HepG2 (cell line): ENCODE data around the gene KHK. TPM values are rescaled to one million over a fixed set of nuclear protein-coding genes. Genes with fewer than 3 reads are reported as not detected.
A peak's percentile ranks its signal among the peaks of the same experiment; 100 is the strongest.

Source experiments
- ASH2L ChIP-seq: fragments of 300-600, 200-600 bp; sonication (generic); IDR thresholded peaks from 2 replicates; pipeline ENCODE4 v1.7.0; 2017; ENCODE audit warnings: low read depth, mild to moderate bottlenecking, moderate library complexity, mixed read lengths, low read length; ENCODE audit not compliant: insufficient read length
- CC2D1A ChIP-seq: sonication (generic); formaldehyde crosslinking; IDR thresholded peaks from 2 replicates; pipeline ENCODE4 v1.8.1; 2023; ENCODE audit warnings: mild to moderate bottlenecking, missing genetic modification reagents
- DMTF1 ChIP-seq: sonication (generic); formaldehyde crosslinking; IDR thresholded peaks from 2 replicates; pipeline ENCODE4 v1.4.0; 2020; ENCODE audit warnings: mild to moderate bottlenecking, missing genetic modification reagents
- ELK4 ChIP-seq: sonication (generic); formaldehyde crosslinking; IDR thresholded peaks from 2 replicates; pipeline ENCODE4 v1.9.0; 2021; ENCODE audit warnings: missing genetic modification reagents, borderline replicate concordance
- FIP1L1 ChIP-seq: fragments of 200-400 bp; formaldehyde crosslinking; IDR thresholded peaks from 2 replicates; pipeline ENCODE4 v1.6.1; 2018; ENCODE audit warnings: low read depth, mild to moderate bottlenecking, low read length, moderate library complexity, borderline replicate concordance; ENCODE audit not compliant: insufficient read depth
- HMG20A ChIP-seq: IDR thresholded peaks from 2 replicates; pipeline ENCODE4 v1.6.1; 2016; ENCODE audit warnings: borderline replicate concordance
- HOXA7 ChIP-seq: sonication (generic); formaldehyde crosslinking; IDR thresholded peaks from 2 replicates; pipeline ENCODE4 v1.8.1; 2022; ENCODE audit warnings: mild to moderate bottlenecking, missing genetic modification reagents, moderate library complexity
- IRF2 ChIP-seq: IDR thresholded peaks from 2 replicates; pipeline ENCODE4 v1.6.1; 2018; ENCODE audit warnings: missing genetic modification reagents, missing compliant biosample characterization
- KDM5A ChIP-seq: fragments of 200-600 bp; sonication (generic); IDR thresholded peaks from 2 replicates; pipeline ENCODE4 v1.7.0; 2018; ENCODE audit warnings: antibody characterized with exemption, mild to moderate bottlenecking, low read length, borderline replicate concordance
- KMT2B ChIP-seq: IDR thresholded peaks from 2 replicates; pipeline ENCODE4 v1.6.1; 2016; ENCODE audit warnings: missing genetic modification reagents, missing compliant biosample characterization
- MAFG ChIP-seq: sonication (generic); formaldehyde crosslinking; IDR thresholded peaks from 2 replicates; pipeline ENCODE4 v1.5.1; 2020; ENCODE audit warnings: mild to moderate bottlenecking, missing genetic modification reagents
- MIXL1 ChIP-seq: IDR thresholded peaks from 2 replicates; pipeline ENCODE4 v1.6.1; 2016
- MTA3 ChIP-seq: sonication (generic); formaldehyde crosslinking; IDR thresholded peaks from 2 replicates; pipeline ENCODE4 v1.4.0; 2020; ENCODE audit warnings: missing genetic modification reagents
- NKX3-1 ChIP-seq: sonication (generic); formaldehyde crosslinking; IDR thresholded peaks from 2 replicates; pipeline ENCODE4 v1.5.0; 2020; ENCODE audit warnings: missing genetic modification reagents
- PPARG ChIP-seq: conservative IDR thresholded peaks from 2 replicates; pipeline ENCODE4 v1.6.1; 2016; ENCODE audit warnings: missing biosample characterization, missing genetic modification reagents
- PRDM4 ChIP-seq: sonication (generic); formaldehyde crosslinking; IDR thresholded peaks from 2 replicates; pipeline ENCODE4 v1.9.0; 2021; ENCODE audit warnings: missing genetic modification reagents, borderline replicate concordance
- PTBP1 ChIP-seq: fragments of 200-400 bp; formaldehyde crosslinking; IDR thresholded peaks from 2 replicates; pipeline ENCODE4 v1.6.1; 2018; ENCODE audit warnings: low read length, low read depth; ENCODE audit not compliant: poor library complexity, severe bottlenecking
- RFX5 ChIP-seq: IDR thresholded peaks from 2 replicates; pipeline ENCODE4 v1.6.1; 2011; ENCODE audit warnings: low read depth, low read length, improper control_type of control experiment
- SALL2 ChIP-seq: sonication (generic); formaldehyde crosslinking; IDR thresholded peaks from 2 replicates; pipeline ENCODE4 v1.8.1; 2023; ENCODE audit warnings: mild to moderate bottlenecking, missing genetic modification reagents, inconsistent platforms
- SOX13 ChIP-seq, 3 experiments: fragments of 450-650 bp in 1 of 3; sonication (generic) in 1 of 3; formaldehyde crosslinking in 1 of 3; IDR thresholded peaks in 2 of 3; conservative IDR thresholded peaks in 1 of 3; 2 replicates each; pipeline versions ENCODE4 v1.5.0 to v1.6.1; 2016 to 2020; ENCODE audit warnings: antibody characterized with exemption in 1 of 3, mild to moderate bottlenecking in 1 of 3, missing compliant biosample characterization in 1 of 3, missing genetic modification reagents in 1 of 3, moderate library complexity in 1 of 3
- WIZ ChIP-seq: sonication (generic); formaldehyde crosslinking; IDR thresholded peaks from 2 replicates; pipeline ENCODE4 v1.5.1; 2020; ENCODE audit warnings: mild to moderate bottlenecking, missing genetic modification reagents
- ZBTB43 ChIP-seq: sonication (generic); formaldehyde crosslinking; conservative IDR thresholded peaks from 2 replicates; pipeline ENCODE4 v1.4.0; 2020; ENCODE audit warnings: missing genetic modification reagents
- polyA plus RNA-seq, 8 experiments: library from polyadenylated mRNA; depleted of rRNA in 3 of 8; stranded (reverse) in 7 of 8; unstranded in 1 of 8; fragments of >200 nt; fragmentation: Illumina TruSeq in 4 of 8; extraction: Trizol in 4 of 8; gene quantifications; 2 replicates each; pipeline versions ENCODE4 v1.2.1 to v1.2.3, GENCODE V29; 2011 to 2016; ENCODE audit warnings: low read depth in 4 of 8, missing spikeins in 1 of 8, mixed read lengths in 1 of 8; ENCODE audit not compliant: insufficient read depth in 1 of 8
- total RNA-seq, 5 experiments: library from RNA; depleted of rRNA; stranded (reverse); fragments of >200 nt; fragmentation: Illumina TruSeq; extraction: Trizol; gene quantifications; 2 replicates each; pipeline ENCODE4 v1.2.3, GENCODE V29; 2016; ENCODE audit warnings: low read depth in 1 of 5

Gene KHK
- total and polyA plus RNA-seq, 2 of the 13 experiments (the other 11 are each of a cell fraction or from before 2014, with no cell fraction given): 40.9 to 99.2 TPM

- no peak for TF ChIP-seq PRDM4 (CRISPR knock-in tag)
- TF ChIP-seq SALL2: peak; percentile 34
- no peak for TF ChIP-seq CC2D1A (CRISPR knock-in tag)
- TF ChIP-seq ZBTB43 (CRISPR knock-in tag): peak; percentile 68; the same call in 1 of the 2 replicates
- TF ChIP-seq ASH2L: peak; percentile 41
- TF ChIP-seq KMT2B (CRISPR knock-in tag): 0 out of 2 replicates have a peak, but pooled peaks have one; percentile 10
- TF ChIP-seq MTA3: no peak
- no peak for TF ChIP-seq WIZ (CRISPR knock-in tag)
- TF ChIP-seq MIXL1 (CRISPR knock-in tag): no peak; the same call in 1 of the 2 replicates
- TF ChIP-seq SOX13 (IDR thresholded peaks at IDR 0.05): no peak
- no peak for TF ChIP-seq SOX13 (CRISPR knock-in tag; conservative IDR thresholded peaks at IDR 0.05 in 1 of 2, IDR thresholded peaks at IDR 0.05 in 1 of 2)
- TF ChIP-seq HOXA7 (CRISPR knock-in tag): no peak
- TF ChIP-seq FIP1L1: no peak
- TF ChIP-seq IRF2 (CRISPR knock-in tag): peak; percentile 39
- TF ChIP-seq PPARG: no peak
- no peak for TF ChIP-seq ELK4 (CRISPR knock-in tag)
- no peak for TF ChIP-seq MAFG
- TF ChIP-seq PTBP1: no peak
- TF ChIP-seq HMG20A: no peak
- TF ChIP-seq KDM5A: peak; percentile 63; the same call in 1 of the 2 replicates
- no peak for TF ChIP-seq DMTF1
- TF ChIP-seq NKX3-1 (CRISPR knock-in tag): 0 out of 2 replicates have a peak, but pooled peaks have one; percentile 16
- no peak for TF ChIP-seq RFX5
These were observed at the start of gene KHK (continued) for GRCh38 chr2:27086724-27087593.
